AG08395 (cell line): ENCODE measurements around the gene PAN2.

Experiments used
- DNase-seq: peaks from one replicate; pipeline ENCODE4 v3.0.0; 2012; ENCODE audit warnings: mixed read lengths, low spot score

Gene PAN2

GRCh38 chr12:56267443-56268071, 66.2 kb downstream of the PAN2 start:
- no peak for DNase-seq

GRCh38 chr12:56266693-56267442, 66.9 kb downstream of the PAN2 start, which contains the start of gene COQ10A:
Gene COQ10A, plus strand, starts transcription at chr12:56266942. Its CDS starts 177 bp downstream, at chr12:56267119.
- DNase-seq: peak; percentile 94
